Retinal pigment epithelial cell (primary cell): ENCODE measurements around the gene CRACR2A.

ENCODE experiments used
- DNase-seq: peaks from one replicate; pipeline ENCODE4 v3.0.0-alpha.2; 2010; ENCODE audit warnings: low read depth
- H3K4me3 ChIP-seq: 2 replicates; pipeline ENCODE4 v1.5.1; 2011; ENCODE audit warnings: mild to moderate bottlenecking, low read length, control low read depth, moderate library complexity
- TF ChIP-seq, protein P1 (sequence below): conservative IDR thresholded peaks from 2 replicates; pipeline ENCODE4 v1.5.1; 2011; ENCODE audit warnings: low read depth, low read length, control low read depth, inconsistent platforms

The CRACR2A gene

DNA sequence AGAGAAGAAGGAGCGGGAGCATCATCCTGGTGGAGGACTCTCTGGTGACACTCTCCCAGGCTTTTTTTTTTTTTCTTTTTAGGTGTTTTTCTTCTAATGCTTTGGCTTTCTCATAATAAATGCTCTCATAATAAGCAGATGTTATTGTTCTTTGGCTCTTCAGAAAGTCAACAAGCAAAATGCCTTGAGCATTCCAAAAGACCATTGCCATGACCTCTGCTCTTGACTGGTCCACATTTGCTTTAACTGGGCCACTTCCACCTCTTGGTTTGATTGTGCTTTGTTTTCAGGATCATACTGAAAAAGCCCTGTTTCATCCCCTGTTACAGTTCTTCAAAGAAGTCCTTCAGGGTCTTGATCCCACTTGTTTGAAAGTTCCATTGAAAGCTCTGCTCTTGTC lies 36.9 kb downstream of the CRACR2A start:
- TF ChIP-seq, protein P1, sequence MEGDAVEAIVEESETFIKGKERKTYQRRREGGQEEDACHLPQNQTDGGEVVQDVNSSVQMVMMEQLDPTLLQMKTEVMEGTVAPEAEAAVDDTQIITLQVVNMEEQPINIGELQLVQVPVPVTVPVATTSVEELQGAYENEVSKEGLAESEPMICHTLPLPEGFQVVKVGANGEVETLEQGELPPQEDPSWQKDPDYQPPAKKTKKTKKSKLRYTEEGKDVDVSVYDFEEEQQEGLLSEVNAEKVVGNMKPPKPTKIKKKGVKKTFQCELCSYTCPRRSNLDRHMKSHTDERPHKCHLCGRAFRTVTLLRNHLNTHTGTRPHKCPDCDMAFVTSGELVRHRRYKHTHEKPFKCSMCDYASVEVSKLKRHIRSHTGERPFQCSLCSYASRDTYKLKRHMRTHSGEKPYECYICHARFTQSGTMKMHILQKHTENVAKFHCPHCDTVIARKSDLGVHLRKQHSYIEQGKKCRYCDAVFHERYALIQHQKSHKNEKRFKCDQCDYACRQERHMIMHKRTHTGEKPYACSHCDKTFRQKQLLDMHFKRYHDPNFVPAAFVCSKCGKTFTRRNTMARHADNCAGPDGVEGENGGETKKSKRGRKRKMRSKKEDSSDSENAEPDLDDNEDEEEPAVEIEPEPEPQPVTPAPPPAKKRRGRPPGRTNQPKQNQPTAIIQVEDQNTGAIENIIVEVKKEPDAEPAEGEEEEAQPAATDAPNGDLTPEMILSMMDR = no peak
- no peak for DNase-seq

DNA sequence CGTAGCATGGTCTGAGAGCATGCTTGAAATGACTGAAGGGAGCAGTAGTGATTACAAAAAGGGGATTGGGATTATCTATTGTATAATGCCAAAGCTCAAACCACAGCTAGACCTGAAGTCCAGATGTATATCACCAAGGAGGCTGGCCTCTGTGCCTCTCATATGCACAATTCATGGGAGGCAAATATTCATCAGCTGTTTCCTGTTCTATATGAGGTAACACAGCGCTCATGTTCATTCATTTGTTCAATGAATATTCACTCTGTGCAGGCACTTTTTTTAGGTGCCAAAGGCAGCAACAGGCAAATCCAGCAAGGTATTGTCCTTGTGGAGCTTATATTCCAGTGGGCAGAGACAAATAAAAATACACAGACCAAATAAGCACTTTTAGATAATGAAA lies 39.0 kb downstream of the CRACR2A start:
- no peak for DNase-seq
- TF ChIP-seq, protein P1 = no peak
- no peak overlapping the region for H3K4me3 ChIP-seq

More for the DNA sequence above, 36.9 kb downstream of the CRACR2A start:
- no peak overlapping the region for H3K4me3 ChIP-seq

DNA sequence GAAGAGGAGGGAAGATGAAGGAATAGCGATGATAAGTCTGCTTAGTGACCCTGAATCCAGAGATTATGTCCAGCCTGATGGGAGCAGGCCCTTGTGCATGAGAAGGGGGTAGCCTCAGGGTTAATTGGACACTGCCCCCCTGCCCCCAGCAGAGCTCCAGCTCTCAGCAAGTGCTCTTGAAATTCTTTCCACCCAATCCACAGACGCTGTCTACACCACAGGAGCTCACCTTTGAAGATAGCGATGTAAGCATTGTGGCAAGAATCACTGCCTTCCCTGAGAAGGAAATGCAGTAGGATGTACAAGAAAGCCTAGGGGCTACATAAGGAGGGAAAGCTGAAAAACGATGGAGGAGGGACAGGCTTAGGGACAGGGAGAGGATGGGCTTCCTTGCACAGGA lies 39.4 kb downstream of the CRACR2A start:
- TF ChIP-seq, protein P1 = no peak
- no peak overlapping the region for H3K4me3 ChIP-seq
- no peak for DNase-seq

DNA sequence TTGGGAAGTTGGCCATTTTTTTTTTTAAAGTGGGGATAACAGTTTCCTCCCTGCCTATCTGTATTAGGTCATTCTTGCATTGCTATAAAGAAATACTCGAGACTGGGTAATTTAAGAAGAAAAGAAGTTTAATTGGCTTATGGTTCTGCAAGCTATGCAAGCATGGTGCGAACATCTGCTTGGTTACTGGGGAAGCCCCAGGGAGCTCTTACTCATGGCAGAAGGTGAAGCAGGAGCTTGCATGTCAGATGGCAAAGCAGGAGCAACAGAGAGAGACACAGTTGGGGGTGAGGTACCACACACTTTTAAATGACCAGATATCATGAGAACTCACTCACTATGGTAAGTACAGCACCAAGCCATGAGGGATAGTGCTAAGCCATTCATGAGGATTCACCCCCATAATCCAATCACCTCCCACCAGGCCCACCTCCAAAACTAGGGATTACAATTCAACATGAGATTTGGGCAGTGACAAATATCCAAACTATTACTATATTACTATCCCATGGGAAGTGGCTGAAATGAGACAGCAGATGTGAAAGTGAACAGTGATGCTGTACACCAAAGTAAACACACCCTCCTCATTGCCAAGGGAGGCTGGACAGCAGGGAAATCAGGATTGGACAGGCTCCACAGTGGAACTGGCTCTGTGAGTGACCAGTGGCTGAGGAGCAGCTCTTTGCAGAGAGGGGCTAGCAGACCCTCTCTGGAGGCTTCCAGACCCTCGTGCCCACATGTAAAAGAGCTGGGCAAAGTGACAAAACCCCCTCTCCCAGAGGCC lies 40.5 kb downstream of the CRACR2A start:
- H3K4me3 ChIP-seq = no peak overlapping the region
- TF ChIP-seq, protein P1 = no peak
- no peak for DNase-seq

DNA sequence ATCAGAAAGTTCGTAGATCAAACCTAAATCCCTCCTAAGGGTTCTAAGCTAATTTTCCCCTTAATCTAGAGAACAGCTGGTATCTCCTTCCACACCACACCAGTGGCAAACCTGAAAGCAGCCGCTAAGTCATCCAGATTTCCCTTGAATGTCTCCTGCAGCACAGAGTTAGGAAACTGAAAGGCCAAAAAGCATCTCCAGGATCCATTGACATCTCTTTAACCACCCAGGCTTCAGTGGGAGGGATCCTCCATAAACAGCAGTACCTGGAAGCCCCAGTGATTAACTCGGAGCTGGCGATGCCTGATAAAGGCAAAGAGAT lies 47.6 kb downstream of the CRACR2A start:
- H3K4me3 ChIP-seq = no peak overlapping the region

DNA sequence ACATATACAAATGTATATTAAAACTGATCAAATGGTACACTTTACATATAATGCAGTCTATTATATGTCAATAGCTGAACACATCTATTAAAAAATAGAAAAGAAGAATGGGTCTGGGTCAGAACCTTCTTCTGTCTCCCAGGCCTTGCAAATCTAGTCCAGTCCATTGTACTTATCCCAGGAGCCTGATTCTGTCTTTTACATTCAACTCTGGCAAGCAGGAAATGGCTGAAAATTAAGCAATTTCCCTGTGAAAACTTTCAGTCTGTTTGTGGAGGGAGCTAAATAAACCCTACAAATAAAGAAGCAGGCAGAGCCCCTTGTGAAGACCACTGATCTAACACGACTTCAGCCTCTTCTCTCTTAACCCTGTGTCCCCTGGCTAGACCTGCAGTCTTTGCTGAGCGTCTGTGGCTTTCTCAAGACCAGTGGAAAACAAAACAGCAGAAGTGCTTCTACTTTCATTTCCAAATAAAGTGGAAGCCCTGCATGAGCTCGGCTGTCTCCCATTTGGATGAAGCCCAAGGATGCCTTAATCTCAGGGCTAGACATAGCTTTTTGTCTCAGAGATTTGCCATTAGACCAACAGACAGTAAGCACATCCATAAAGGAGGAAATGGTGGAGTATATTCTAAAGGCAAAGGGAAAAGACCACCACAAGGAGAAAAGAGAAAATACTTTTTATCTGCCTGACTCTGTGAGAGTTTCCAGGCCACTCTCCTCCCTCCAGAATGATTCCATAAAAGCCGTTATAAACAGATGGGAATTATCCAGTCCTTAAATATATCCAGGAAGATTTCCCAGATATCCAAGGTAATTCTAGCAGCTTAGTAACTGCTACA lies 48.2 kb downstream of the CRACR2A start:
- no peak overlapping the region for H3K4me3 ChIP-seq
- TF ChIP-seq, protein P1 = no peak
- DNase-seq = no peak

More for the DNA sequence above, 47.6 kb downstream of the CRACR2A start:
- no peak for DNase-seq
- TF ChIP-seq, protein P1 = no peak
